GM12878 (cell line): ENCODE results near the gene CXXC1. TPM values are rescaled to one million over a fixed set of nuclear protein-coding genes. Genes with fewer than 3 reads are reported as not detected.

Experiments
- ASH2L ChIP-seq: fragments of 300-600, 200-600 bp; sonication (generic); IDR thresholded peaks from 2 replicates; pipeline ENCODE4 v1.6.1; 2017; ENCODE audit warnings: low read depth, mild to moderate bottlenecking, borderline replicate concordance
- CBFB ChIP-seq: IDR thresholded peaks from 2 replicates; pipeline ENCODE4 v1.6.1; 2016; ENCODE audit warnings: antibody characterized with exemption, low read depth
- CBX3 ChIP-seq: fragments of 200-600 bp; sonication (generic); IDR thresholded peaks from 2 replicates; pipeline ENCODE4 v1.6.1; 2016; ENCODE audit warnings: low read depth, borderline replicate concordance
- CEBPB ChIP-seq, 2 experiments: fragments of 150-350 bp in 1 of 2; IDR thresholded peaks; 2 replicates each; pipeline ENCODE4 v1.6.1; 2012 to 2014; ENCODE audit warnings: low read depth in 2 of 2, low read length in 2 of 2, borderline replicate concordance in 1 of 2, inconsistent platforms in 1 of 2
- CREM ChIP-seq: IDR thresholded peaks from 2 replicates; pipeline ENCODE4 v1.6.1; 2014; ENCODE audit warnings: antibody characterized with exemption, low read depth
- CTCF ChIP-seq, 3 experiments: IDR thresholded peaks in 2 of 3; conservative IDR thresholded peaks in 1 of 3; 2 replicates each; pipeline ENCODE4 v1.5.1; 2011; ENCODE audit warnings: low read depth in 3 of 3, low read length in 3 of 3, mild to moderate bottlenecking in 3 of 3, control low read depth in 2 of 3, moderate library complexity in 2 of 3, inconsistent platforms in 1 of 3, mixed read lengths in 1 of 3; ENCODE audit not compliant: control insufficient read depth in 2 of 3, insufficient read depth in 1 of 3; ENCODE audit errors: extremely low read depth in 1 of 3
- ETV6 ChIP-seq, 2 experiments: fragments of 450-650 bp in 1 of 2; IDR thresholded peaks in 1 of 2; conservative IDR thresholded peaks in 1 of 2; 2 replicates each; pipeline ENCODE4 v1.6.1; 2014; ENCODE audit warnings: antibody characterized with exemption in 1 of 2, borderline replicate concordance in 1 of 2, low read depth in 1 of 2, mild to moderate bottlenecking in 1 of 2, moderate library complexity in 1 of 2
- HDAC6 ChIP-seq: fragments of 200-600 bp; sonication (generic); IDR thresholded peaks from one replicate; pipeline ENCODE4 v1.8.0; 2017; ENCODE audit warnings: antibody characterized with exemption; ENCODE audit not compliant: unreplicated experiment
- KDM1A ChIP-seq: fragments of 200-600 bp; sonication (generic); IDR thresholded peaks from 2 replicates; pipeline ENCODE4 v1.6.1; 2016; ENCODE audit warnings: borderline replicate concordance
- MEF2B ChIP-seq: fragments of 450-650 bp; IDR thresholded peaks from 2 replicates; pipeline ENCODE4 v1.6.1; 2018; ENCODE audit warnings: mild to moderate bottlenecking, moderate library complexity; ENCODE audit not compliant: partially characterized antibody, poor library complexity, severe bottlenecking
- NFIC ChIP-seq: IDR thresholded peaks from 2 replicates; pipeline ENCODE4 v1.6.1; 2012; ENCODE audit warnings: low read depth, mild to moderate bottlenecking, inconsistent platforms, low read length, moderate library complexity
- NR2C1 ChIP-seq: fragments of 450-650 bp; IDR thresholded peaks from 2 replicates; pipeline ENCODE4 v1.6.1; 2017; ENCODE audit warnings: antibody characterized with exemption, mild to moderate bottlenecking, moderate library complexity
- RAD21 ChIP-seq: IDR thresholded peaks from 2 replicates; pipeline ENCODE4 v1.6.1; 2011; ENCODE audit warnings: mild to moderate bottlenecking, low read depth, low read length, moderate library complexity; ENCODE audit not compliant: insufficient read depth
- SMARCA5 ChIP-seq: fragments of 450-650 bp; IDR thresholded peaks from 2 replicates; pipeline ENCODE4 v1.6.1; 2017; ENCODE audit warnings: mild to moderate bottlenecking
- SMC3 ChIP-seq: IDR thresholded peaks from 2 replicates; pipeline ENCODE4 v1.6.1; 2011; ENCODE audit warnings: low read length, improper control_type of control experiment, borderline replicate concordance
- STAT1 ChIP-seq: fragments of 450-650 bp; conservative IDR thresholded peaks from 2 replicates; pipeline ENCODE4 v1.6.1; 2014; ENCODE audit warnings: antibody characterized with exemption, mild to moderate bottlenecking
- SUPT20H ChIP-seq: IDR thresholded peaks from 2 replicates; pipeline ENCODE4 v1.6.1; 2011; ENCODE audit warnings: low read depth, mild to moderate bottlenecking, low read length, moderate library complexity, borderline replicate concordance; ENCODE audit not compliant: control insufficient read depth
- TCF3 ChIP-seq: IDR thresholded peaks from 2 replicates; pipeline ENCODE4 v1.6.1; 2012; ENCODE audit warnings: low read depth, mild to moderate bottlenecking, low read length, borderline replicate concordance; ENCODE audit not compliant: insufficient read depth
- WRNIP1 ChIP-seq: IDR thresholded peaks from 2 replicates; pipeline ENCODE4 v1.6.1; 2011; ENCODE audit warnings: low read depth, low read length, improper control_type of control experiment, borderline replicate concordance
- YBX1 ChIP-seq: fragments of 450-650 bp; IDR thresholded peaks from 2 replicates; pipeline ENCODE4 v1.6.1; 2016; ENCODE audit warnings: antibody characterized with exemption
- ZNF217 ChIP-seq: fragments of 450-650 bp; IDR thresholded peaks from 2 replicates; pipeline ENCODE4 v1.6.1; 2017; ENCODE audit warnings: antibody characterized with exemption, mild to moderate bottlenecking
- ZZZ3 ChIP-seq: IDR thresholded peaks from 2 replicates; pipeline ENCODE4 v1.6.1; 2011; ENCODE audit warnings: low read depth; ENCODE audit not compliant: control insufficient read depth, insufficient read length
- polyA plus RNA-seq, 11 experiments: library from polyadenylated mRNA; depleted of rRNA in 4 of 11; unstranded in 6 of 11; stranded (reverse) in 5 of 11; fragments of >200 nt; fragmentation: Nextera tagmentation in 4 of 11; fragmentation: Illumina TruSeq in 1 of 11; extraction: Ambion mirVana in 4 of 11; extraction: Trizol in 1 of 11; gene quantifications; 1 replicate in 1 of 11; 2 replicates in 10 of 11; pipeline versions ENCODE4 v1.2.1 to v1.2.3, GENCODE V29; 2011 to 2016; ENCODE audit warnings: inconsistent platforms in 2 of 11, missing spikeins in 2 of 11, low read depth in 1 of 11
- total RNA-seq, 4 experiments: library from RNA; depleted of rRNA in 3 of 4; stranded (reverse); fragments of >200 nt in 3 of 4; fragmentation: Illumina TruSeq in 1 of 4; extraction: Trizol in 1 of 4; gene quantifications; 2 replicates each; pipeline versions ENCODE4 v1.2.1 to v1.2.3, GENCODE V29; 2013 to 2021
- TF ChIP-seq, protein P1 (sequence below): fragments of 450-650 bp; formaldehyde crosslinking; IDR thresholded peaks from 2 replicates; pipeline ENCODE4 v1.5.0; 2022; ENCODE audit warnings: mild to moderate bottlenecking, missing genetic modification characterization
- TF ChIP-seq, protein P2 (sequence below): fragments of 450-650 bp; IDR thresholded peaks from 2 replicates; pipeline ENCODE4 v1.6.1; 2016; ENCODE audit warnings: mild to moderate bottlenecking

CXXC1 gene
- total and polyA plus RNA-seq, 10 of the 15 experiments (the other 5 are each of a cell fraction or from before 2014, with no cell fraction given) = 9.2 to 180 (median 93.8) TPM

DNA sequence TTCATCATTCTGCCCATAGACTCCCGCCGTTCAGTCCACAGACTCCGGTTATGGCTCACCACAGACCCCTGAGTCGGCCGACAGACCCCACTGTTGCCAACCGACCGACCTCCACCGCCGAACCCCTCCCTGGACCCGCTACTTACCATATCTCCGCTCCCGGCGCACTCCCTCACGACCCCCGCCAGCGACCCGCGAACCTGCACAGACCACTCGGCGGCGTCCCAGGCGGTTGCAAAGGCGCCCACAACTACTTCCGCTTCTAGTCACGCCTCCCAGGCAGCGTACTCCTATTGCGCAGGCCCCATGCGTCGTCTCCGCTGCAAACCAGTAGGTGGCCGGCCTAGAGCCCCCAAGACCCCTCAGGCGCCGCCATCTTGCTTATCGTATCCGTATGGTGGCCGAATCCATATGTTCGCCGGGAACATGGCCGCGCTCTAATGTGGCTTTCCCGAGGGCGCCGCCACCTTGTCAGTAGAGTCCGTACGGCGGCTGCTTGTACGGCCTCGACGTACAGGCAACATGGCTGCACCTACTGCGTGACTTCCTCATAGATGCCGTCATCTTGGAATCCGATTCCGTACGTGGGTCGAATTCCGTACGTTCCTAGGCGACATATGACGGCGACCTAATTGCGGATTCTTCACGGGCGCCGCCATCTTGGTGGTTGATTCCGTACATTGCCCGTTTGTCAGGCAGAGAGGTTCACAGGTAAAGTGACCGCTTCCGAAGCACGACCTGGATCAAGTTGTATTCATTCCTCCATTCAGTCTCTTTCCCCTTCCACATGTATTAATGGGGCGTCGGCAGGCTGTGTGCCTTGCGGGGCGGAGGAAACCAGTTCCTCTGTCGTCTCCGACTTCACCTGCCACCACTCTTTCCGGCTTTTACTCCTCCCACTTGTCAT lies at the start of gene CXXC1 (continued):
- TF ChIP-seq, protein P1, sequence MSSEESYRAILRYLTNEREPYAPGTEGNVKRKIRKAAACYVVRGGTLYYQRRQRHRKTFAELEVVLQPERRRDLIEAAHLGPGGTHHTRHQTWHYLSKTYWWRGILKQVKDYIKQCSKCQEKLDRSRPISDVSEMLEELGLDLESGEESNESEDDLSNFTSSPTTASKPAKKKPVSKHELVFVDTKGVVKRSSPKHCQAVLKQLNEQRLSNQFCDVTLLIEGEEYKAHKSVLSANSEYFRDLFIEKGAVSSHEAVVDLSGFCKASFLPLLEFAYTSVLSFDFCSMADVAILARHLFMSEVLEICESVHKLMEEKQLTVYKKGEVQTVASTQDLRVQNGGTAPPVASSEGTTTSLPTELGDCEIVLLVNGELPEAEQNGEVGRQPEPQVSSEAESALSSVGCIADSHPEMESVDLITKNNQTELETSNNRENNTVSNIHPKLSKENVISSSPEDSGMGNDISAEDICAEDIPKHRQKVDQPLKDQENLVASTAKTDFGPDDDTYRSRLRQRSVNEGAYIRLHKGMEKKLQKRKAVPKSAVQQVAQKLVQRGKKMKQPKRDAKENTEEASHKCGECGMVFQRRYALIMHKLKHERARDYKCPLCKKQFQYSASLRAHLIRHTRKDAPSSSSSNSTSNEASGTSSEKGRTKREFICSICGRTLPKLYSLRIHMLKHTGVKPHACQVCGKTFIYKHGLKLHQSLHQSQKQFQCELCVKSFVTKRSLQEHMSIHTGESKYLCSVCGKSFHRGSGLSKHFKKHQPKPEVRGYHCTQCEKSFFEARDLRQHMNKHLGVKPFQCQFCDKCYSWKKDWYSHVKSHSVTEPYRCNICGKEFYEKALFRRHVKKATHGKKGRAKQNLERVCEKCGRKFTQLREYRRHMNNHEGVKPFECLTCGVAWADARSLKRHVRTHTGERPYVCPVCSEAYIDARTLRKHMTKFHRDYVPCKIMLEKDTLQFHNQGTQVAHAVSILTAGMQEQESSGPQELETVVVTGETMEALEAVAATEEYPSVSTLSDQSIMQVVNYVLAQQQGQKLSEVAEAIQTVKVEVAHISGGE = no peak
- TF ChIP-seq CEBPB (IDR thresholded peaks at IDR 0.05; ENCODE audit: borderline replicate concordance in 1 of 2, low read depth in 2 of 2, low read length in 2 of 2) (no peak), ETV6 (conservative IDR thresholded peaks at IDR 0.05 in 1 of 2, IDR thresholded peaks at IDR 0.05 in 1 of 2; ENCODE audit: borderline replicate concordance in 1 of 2, low read depth in 1 of 2) (no peak), NFIC (no peak), WRNIP1 (no peak), SUPT20H (no peak), CBX3 (no peak), ZZZ3 (no peak), HDAC6 (no peak), TCF3 (no peak), YBX1 (no peak), CBFB (peak; percentile 74), MEF2B (peak; percentile 56), NR2C1 (peak; percentile 97), SMC3 (peak; percentile 27), CREM (peak; percentile 97), STAT1 (peak; percentile 84), RAD21 (peak; percentile 44; the same call in 1 of the 2 replicates), KDM1A (no peak), ASH2L (no peak), SMARCA5 (peak; percentile 79; the same call in 1 of the 2 replicates), ZNF217 (no peak), CTCF (IDR thresholded peaks at IDR 0.05 in 2 of 3, conservative IDR thresholded peaks at IDR 0.05 in 1 of 3; ENCODE audit: control insufficient read depth in 2 of 3, extremely low read depth in 1 of 3, insufficient read depth in 1 of 3, low read depth in 3 of 3, low read length in 3 of 3) (peak; percentile 50 to 64 (median 51))
- TF ChIP-seq, protein P2, sequence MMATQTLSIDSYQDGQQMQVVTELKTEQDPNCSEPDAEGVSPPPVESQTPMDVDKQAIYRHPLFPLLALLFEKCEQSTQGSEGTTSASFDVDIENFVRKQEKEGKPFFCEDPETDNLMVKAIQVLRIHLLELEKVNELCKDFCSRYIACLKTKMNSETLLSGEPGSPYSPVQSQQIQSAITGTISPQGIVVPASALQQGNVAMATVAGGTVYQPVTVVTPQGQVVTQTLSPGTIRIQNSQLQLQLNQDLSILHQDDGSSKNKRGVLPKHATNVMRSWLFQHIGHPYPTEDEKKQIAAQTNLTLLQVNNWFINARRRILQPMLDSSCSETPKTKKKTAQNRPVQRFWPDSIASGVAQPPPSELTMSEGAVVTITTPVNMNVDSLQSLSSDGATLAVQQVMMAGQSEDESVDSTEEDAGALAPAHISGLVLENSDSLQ = peak; percentile 69; the same call in 1 of the 2 replicates
